NT2/D1 (cell line): ENCODE results near the gene SNN.

ENCODE experiments used
- YY1 ChIP-seq: IDR thresholded peaks from 2 replicates; pipeline ENCODE4 v1.6.1; 2011; ENCODE audit not compliant: insufficient read length, insufficient read depth
- ZNF274 ChIP-seq: IDR thresholded peaks from 2 replicates; pipeline ENCODE4 v1.6.1; 2011; ENCODE audit warnings: mild to moderate bottlenecking, low read depth, low read length

GRCh38 chr16:11698271-11698689 lies 30.0 kb downstream of the SNN start:
- no peak for TF ChIP-seq ZNF274
- TF ChIP-seq YY1: no peak
